Testis (tissue), 3 donors: ENCODE measurements around the gene KLK5. TPM values are rescaled to one million over a fixed set of nuclear protein-coding genes. Genes with fewer than 3 reads are reported as not detected.

Experiments used
- DNase-seq: peaks from one replicate; pipeline ENCODE4 v3.0.0-alpha.2; 2019
- H3K27ac ChIP-seq, 2 donors: fragments of 200-600 bp; sonication (generic); one replicate each; pipeline ENCODE4 v1.5.1; 2019
- H3K27me3 ChIP-seq: fragments of 200-600 bp; sonication (generic); one replicate; pipeline ENCODE4 v1.5.1; 2019
- H3K36me3 ChIP-seq: fragments of 200-600 bp; sonication (generic); one replicate; pipeline ENCODE4 v1.5.1; 2017; ENCODE audit warnings: low read depth; ENCODE audit errors: missing control alignments
- H3K4me1 ChIP-seq: fragments of 200-600 bp; sonication (generic); one replicate; pipeline ENCODE4 v1.5.1; 2019
- H3K4me3 ChIP-seq, 2 donors: fragments of 200-600 bp; sonication (generic); one replicate each; pipeline ENCODE4 v1.5.1; 2017 to 2019
- H3K9me3 ChIP-seq: fragments of 200-600 bp; sonication (generic); one replicate; pipeline ENCODE4 v1.5.1; 2017
- POLR2A ChIP-seq: fragments of 450-650 bp; IDR thresholded peaks from one replicate; pipeline ENCODE4 v1.6.1; 2017; ENCODE audit warnings: antibody characterized with exemption, mild to moderate bottlenecking, moderate library complexity
- WGBS, 2 donors: methylation state at CpG; one replicate each; pipeline ENCODE4 v1.1.5; 2018; 5-methylcytosine and 5-hydroxymethylcytosine counted together
- intact Hi-C: fragments of 100-400 bp; cut with DNase I; formaldehyde crosslinking; loops from one replicate; pipeline ENCODE4 v1.15.1; 2023; ENCODE audit warnings: low total_unique reads
- polyA plus RNA-seq: library from polyadenylated mRNA; stranded (reverse); fragments of 350-450 nt; fragmentation: Illumina TruSeq; extraction: RNeasy Lipid Tissue Mini Kit (QIAGEN cat#74804); gene quantifications from one replicate; pipeline ENCODE4 v1.2.3, GENCODE V29; 2014; ENCODE audit warnings: low read depth, low replicate concordance; ENCODE audit not compliant: insufficient read depth
- total RNA-seq, 2 donors: library from RNA; depleted of rRNA; stranded (reverse); fragments of >200 nt; gene quantifications; one replicate each; pipeline ENCODE4 v1.2.3, GENCODE V29; 2016
- TF ChIP-seq, protein P1 (sequence below), 3 experiments: fragments of 450-650 bp in 2 of 3; fragments of 200-600 bp in 1 of 3; sonication (generic) in 1 of 3; IDR thresholded peaks; one replicate each; pipeline ENCODE4 v1.5.1; 2016 to 2019; ENCODE audit warnings: antibody characterized with exemption in 3 of 3, mild to moderate bottlenecking in 2 of 3, moderate library complexity in 1 of 3

The KLK5 gene
- total and polyA plus RNA-seq, 3 donors from 2014 or later, result 5.6 to 25.4 (median 13.9) TPM

DNA sequence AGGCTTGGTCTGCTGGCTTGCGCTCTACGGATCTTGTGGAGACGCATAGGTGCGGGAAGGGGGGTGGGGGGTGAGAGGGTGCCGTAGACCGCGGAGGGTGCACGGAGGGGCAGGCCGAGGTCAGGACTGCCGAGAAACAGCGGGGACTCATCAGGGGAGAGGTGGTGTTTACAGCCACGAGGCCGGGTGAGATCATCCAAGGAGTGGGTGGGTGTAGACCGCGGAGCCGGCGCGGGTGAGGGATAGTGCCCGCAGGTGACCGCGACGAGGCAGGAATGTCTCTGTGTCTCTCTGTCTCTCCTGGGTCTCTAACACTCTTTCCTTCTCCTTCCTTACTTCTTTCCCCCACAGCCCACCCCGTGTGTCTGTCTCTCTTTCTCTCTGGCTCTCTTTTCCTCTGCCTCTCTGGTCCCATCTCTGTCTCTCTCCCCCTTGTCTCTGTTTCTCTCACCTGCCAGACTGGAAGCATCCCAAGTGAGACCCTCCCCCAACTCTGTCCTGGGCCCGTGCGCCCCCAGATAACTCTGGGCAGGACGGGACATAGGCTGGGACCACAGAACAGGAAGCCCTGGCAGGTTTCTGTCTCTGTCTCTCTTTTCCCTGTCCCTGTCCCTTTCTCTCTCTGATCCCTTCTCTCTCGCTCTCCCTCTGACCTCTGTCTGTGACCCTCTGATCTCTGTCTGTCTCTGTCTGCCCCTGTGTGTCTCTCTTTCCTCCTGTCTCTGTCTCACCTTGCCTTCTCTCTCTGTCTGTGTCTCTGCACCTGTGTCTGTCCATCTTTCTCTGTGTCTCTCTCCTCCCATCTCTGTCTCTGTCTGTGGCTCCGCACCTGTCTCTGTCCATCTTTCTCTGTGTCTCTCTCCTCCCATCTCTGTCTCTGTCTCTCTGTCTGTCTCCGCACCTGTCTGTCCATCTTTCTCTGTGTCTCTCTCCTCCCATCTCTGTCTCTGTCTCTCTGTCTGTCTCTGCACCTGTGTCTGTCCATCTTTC, 39.8 kb downstream of the KLK5 start:
- H3K4me1 ChIP-seq, result no peaks in the 10 kb centered on the region
- intact Hi-C loops, result no loop called here
- no peak overlapping the region for H3K4me3 ChIP-seq
- 18 to 20% methylated on average over 26 to 29 of the region's 29 CpGs for whole genome bisulfite sequencing, 2 donors
- TF ChIP-seq, protein P1, sequence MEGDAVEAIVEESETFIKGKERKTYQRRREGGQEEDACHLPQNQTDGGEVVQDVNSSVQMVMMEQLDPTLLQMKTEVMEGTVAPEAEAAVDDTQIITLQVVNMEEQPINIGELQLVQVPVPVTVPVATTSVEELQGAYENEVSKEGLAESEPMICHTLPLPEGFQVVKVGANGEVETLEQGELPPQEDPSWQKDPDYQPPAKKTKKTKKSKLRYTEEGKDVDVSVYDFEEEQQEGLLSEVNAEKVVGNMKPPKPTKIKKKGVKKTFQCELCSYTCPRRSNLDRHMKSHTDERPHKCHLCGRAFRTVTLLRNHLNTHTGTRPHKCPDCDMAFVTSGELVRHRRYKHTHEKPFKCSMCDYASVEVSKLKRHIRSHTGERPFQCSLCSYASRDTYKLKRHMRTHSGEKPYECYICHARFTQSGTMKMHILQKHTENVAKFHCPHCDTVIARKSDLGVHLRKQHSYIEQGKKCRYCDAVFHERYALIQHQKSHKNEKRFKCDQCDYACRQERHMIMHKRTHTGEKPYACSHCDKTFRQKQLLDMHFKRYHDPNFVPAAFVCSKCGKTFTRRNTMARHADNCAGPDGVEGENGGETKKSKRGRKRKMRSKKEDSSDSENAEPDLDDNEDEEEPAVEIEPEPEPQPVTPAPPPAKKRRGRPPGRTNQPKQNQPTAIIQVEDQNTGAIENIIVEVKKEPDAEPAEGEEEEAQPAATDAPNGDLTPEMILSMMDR (IDR thresholded peaks at IDR 0.05), result no peak
- no peak for TF ChIP-seq POLR2A
- no peak overlapping the region for H3K27ac ChIP-seq
- DNase-seq, result no peak
- H3K27me3 ChIP-seq, result no peaks in the 10 kb centered on the region
- H3K36me3 ChIP-seq, result no peaks in the 10 kb centered on the region
- H3K9me3 ChIP-seq, result no peaks in the 10 kb centered on the region

DNA sequence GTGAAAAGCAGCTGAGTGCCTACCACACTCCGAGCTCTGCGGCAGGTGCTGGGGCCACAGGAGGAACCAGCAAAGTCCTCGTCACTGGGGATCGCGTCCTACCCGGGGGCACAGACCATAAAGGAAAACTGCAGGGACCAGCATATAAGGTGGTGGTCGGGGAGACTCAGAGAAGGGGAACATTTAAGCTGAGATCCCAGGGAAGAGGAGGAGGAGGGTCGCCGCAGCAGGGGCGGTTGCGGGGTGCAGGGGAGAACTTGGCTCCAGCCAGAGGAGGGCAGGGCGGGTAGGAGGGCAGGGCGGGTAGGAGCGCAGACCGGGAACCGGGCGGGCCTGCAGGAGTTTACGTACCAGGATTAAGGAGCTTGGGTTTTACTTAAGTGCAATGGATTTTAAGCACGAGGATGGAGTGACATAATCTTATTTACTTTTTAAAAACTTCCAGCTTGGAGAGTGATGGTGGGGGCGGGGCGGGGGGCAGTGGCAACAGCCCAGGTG, 40.7 kb downstream of the KLK5 start:
- H3K36me3 ChIP-seq, result no peaks in the 10 kb centered on the region
- intact Hi-C loops, result no loop called here
- TF ChIP-seq, protein P1 (IDR thresholded peaks at IDR 0.05), result no peak
- TF ChIP-seq POLR2A, result no peak
- H3K27me3 ChIP-seq, result no peaks in the 10 kb centered on the region
- H3K4me3 ChIP-seq, result no peak overlapping the region
- H3K27ac ChIP-seq, result no peak overlapping the region
- no peaks in the 10 kb centered on the region for H3K9me3 ChIP-seq
- no peak for DNase-seq
- WGBS, 2 donors, result 32 to 38% methylated on average over 21 of the region's 21 CpGs
- no peaks in the 10 kb centered on the region for H3K4me1 ChIP-seq

- WGBS, 2 donors, result 64 to 65% methylated on average over 9 of the region's 9 CpGs
- DNase-seq, result no peak
- no peak within 1 kb of the TSS for H3K27ac ChIP-seq
- H3K9me3 ChIP-seq, result no peaks in the 10 kb centered on the region
- H3K36me3 ChIP-seq, result no peaks in the 10 kb centered on the region
- H3K4me3 ChIP-seq, result no peak within 1 kb of the TSS
- H3K4me1 ChIP-seq, result no peaks in the 10 kb centered on the region
- TF ChIP-seq, protein P1 (IDR thresholded peaks at IDR 0.05), result no peak
- no peak for TF ChIP-seq POLR2A
- no peaks in the 10 kb centered on the region for H3K27me3 ChIP-seq
- intact Hi-C loops, result no loop called here
Observed at GRCh38 chr19:50911206-50912101, 41.4 kb downstream of the KLK5 start, which contains the start of gene KLK4. Gene KLK4 (minus strand): TSS chr19:50911395. CDS start chr19:50910738, 657 bp downstream.

GRCh38 chr19:50910722-50911121, 42.1 kb downstream of the KLK5 start:
- no peak for DNase-seq

More at GRCh38 chr19:50910722-50911121, 42.1 kb downstream of the KLK5 start:
- Histone ChIP-seq H3K4me1 (no peaks in the 10 kb centered on the region), H3K27me3 (no peaks in the 10 kb centered on the region), H3K36me3 (no peaks in the 10 kb centered on the region), H3K27ac (no peak overlapping the region), H3K4me3 (no peak overlapping the region), H3K9me3 (no peaks in the 10 kb centered on the region)
- intact Hi-C loops, result no loop called here
- no peak for TF ChIP-seq POLR2A
- TF ChIP-seq, protein P1 (IDR thresholded peaks at IDR 0.05), result no peak
- WGBS, 2 donors, result 69 to 76% methylated on average over 4 of the region's 4 CpGs
